ENCODE results near the gene LONRF2. TPM values are rescaled to one million over a fixed set of nuclear protein-coding genes. Genes with fewer than 3 reads are reported as not detected.

Gene LONRF2
- total RNA-seq, 1 donor from 2014 or later: 0.45 TPM

DNA sequence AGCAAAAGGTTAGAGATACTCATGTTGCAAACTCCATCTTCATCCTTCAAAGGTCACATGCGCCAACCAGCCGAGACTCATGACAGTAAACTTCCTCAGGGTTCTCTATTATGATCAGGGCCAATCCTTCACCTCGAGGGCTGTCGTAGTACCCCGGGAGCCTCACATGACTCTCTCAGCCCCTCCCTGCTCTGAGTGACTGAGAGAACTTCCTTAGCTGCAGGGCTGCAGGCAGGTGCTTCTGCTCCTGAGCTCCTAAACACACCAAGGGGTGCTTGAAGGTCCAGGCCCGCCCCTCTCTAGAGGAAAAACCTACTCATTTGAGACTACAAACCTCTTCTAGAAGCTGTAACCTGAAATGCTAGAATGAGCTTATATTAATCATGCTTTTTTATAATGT lies 48.2 kb downstream of the LONRF2 start:
- H2AFZ ChIP-seq (ENCODE audit: low read depth, low read length): no peak overlapping the region
- no peak for DNase-seq (ENCODE audit: low read depth)

DNA sequence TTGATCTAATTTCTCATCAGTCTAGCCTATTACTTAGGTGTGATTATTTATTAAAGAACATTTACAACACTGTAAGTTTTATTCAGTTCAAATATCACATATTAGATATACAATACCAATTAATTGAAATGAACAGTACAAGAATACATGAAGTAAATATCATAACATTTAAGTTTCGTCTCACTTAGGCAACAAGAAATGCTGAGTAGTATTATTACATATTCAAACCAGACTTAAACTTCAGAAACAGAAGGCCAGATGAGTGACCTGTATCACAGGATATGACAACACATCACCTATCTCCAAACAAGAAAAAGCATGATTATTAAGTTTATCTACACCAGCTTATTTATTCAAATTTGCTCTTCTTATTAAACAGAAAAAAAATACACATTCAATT lies 48.9 kb downstream of the LONRF2 start:
- no peaks in the 10 kb centered on the region for H3K27me3 ChIP-seq (ENCODE audit: insufficient read depth, low read length)
- DNase-seq (ENCODE audit: low read depth) (no peak), FAIRE-seq (no peak)
- Mint-ChIP-seq H3K9me3 (ENCODE audit: unreplicated experiment) (peaks cover 5% of the 10 kb centered on the region), H3K4me1 (ENCODE audit: low read depth, unreplicated experiment) (no peaks in the 10 kb centered on the region), H3K4me3 (ENCODE audit: unreplicated experiment) (no peak overlapping the region), H3K36me3 (ENCODE audit: low read depth, unreplicated experiment) (peaks cover 3% of the 10 kb centered on the region), H3K27me3 (ENCODE audit: low read depth, unreplicated experiment) (peaks cover 11% of the 10 kb centered on the region), H3K27ac (ENCODE audit: unreplicated experiment) (no peak overlapping the region)
- H4K20me1 ChIP-seq (ENCODE audit: insufficient read depth, low read length): no peaks in the 10 kb centered on the region
- H3K4me2 ChIP-seq (ENCODE audit: low read length): no peak overlapping the region
- H3K36me3 ChIP-seq (ENCODE audit: insufficient read depth, low read length): no peaks in the 10 kb centered on the region
- no peak overlapping the region for H3K4me3 ChIP-seq (ENCODE audit: insufficient read depth, low read depth, low read length)
- no peaks in the 10 kb centered on the region for H3K4me1 ChIP-seq (ENCODE audit: insufficient read depth, low read length)
- no peak overlapping the region for H2AFZ ChIP-seq (ENCODE audit: low read depth, low read length)
- no peaks in the 10 kb centered on the region for H3K9me3 ChIP-seq (ENCODE audit: insufficient read depth, low read depth, low read length)
- H3K9ac ChIP-seq (ENCODE audit: low read length): no peak overlapping the region
- no peak for TF ChIP-seq EZH2 (IDR thresholded peaks at IDR 0.05; ENCODE audit: insufficient read depth, low read length)
- TF ChIP-seq, protein P1, sequence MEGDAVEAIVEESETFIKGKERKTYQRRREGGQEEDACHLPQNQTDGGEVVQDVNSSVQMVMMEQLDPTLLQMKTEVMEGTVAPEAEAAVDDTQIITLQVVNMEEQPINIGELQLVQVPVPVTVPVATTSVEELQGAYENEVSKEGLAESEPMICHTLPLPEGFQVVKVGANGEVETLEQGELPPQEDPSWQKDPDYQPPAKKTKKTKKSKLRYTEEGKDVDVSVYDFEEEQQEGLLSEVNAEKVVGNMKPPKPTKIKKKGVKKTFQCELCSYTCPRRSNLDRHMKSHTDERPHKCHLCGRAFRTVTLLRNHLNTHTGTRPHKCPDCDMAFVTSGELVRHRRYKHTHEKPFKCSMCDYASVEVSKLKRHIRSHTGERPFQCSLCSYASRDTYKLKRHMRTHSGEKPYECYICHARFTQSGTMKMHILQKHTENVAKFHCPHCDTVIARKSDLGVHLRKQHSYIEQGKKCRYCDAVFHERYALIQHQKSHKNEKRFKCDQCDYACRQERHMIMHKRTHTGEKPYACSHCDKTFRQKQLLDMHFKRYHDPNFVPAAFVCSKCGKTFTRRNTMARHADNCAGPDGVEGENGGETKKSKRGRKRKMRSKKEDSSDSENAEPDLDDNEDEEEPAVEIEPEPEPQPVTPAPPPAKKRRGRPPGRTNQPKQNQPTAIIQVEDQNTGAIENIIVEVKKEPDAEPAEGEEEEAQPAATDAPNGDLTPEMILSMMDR (IDR thresholded peaks at IDR 0.05; ENCODE audit: insufficient read depth, low read depth, low read length): no peak
- H3K27ac ChIP-seq (ENCODE audit: low read depth, low read length): no peak overlapping the region
- H3K79me2 ChIP-seq (ENCODE audit: insufficient read depth, low read length): no peaks in the 10 kb centered on the region

More for the DNA sequence above, 48.2 kb downstream of the LONRF2 start:
- H3K4me3 ChIP-seq (ENCODE audit: insufficient read depth, low read depth, low read length): no peak overlapping the region
- H3K4me1 ChIP-seq (ENCODE audit: insufficient read depth, low read length): no peaks in the 10 kb centered on the region
- no peaks in the 10 kb centered on the region for H3K36me3 ChIP-seq (ENCODE audit: insufficient read depth, low read length)
- no peaks in the 10 kb centered on the region for H3K9me3 ChIP-seq (ENCODE audit: insufficient read depth, low read depth, low read length)
- no peak for TF ChIP-seq EZH2 (IDR thresholded peaks at IDR 0.05; ENCODE audit: insufficient read depth, low read length)
- TF ChIP-seq, protein P1 (IDR thresholded peaks at IDR 0.05; ENCODE audit: insufficient read depth, low read depth, low read length): no peak
- H3K27ac ChIP-seq (ENCODE audit: low read depth, low read length): no peak overlapping the region
- FAIRE-seq: no peak
- H3K27me3 ChIP-seq (ENCODE audit: insufficient read depth, low read length): no peaks in the 10 kb centered on the region
- no peak overlapping the region for H3K4me2 ChIP-seq (ENCODE audit: low read length)
- Mint-ChIP-seq H3K27me3 (ENCODE audit: low read depth, unreplicated experiment) (peaks cover 9% of the 10 kb centered on the region), H3K36me3 (ENCODE audit: low read depth, unreplicated experiment) (peaks cover 3% of the 10 kb centered on the region), H3K9me3 (ENCODE audit: unreplicated experiment) (peaks cover 5% of the 10 kb centered on the region), H3K4me1 (ENCODE audit: low read depth, unreplicated experiment) (peaks cover 1% of the 10 kb centered on the region), H3K27ac (ENCODE audit: unreplicated experiment) (no peak overlapping the region), H3K4me3 (ENCODE audit: unreplicated experiment) (no peak overlapping the region)
- no peaks in the 10 kb centered on the region for H4K20me1 ChIP-seq (ENCODE audit: insufficient read depth, low read length)
- no peak overlapping the region for H3K9ac ChIP-seq (ENCODE audit: low read length)
- no peaks in the 10 kb centered on the region for H3K79me2 ChIP-seq (ENCODE audit: insufficient read depth, low read length)

DNA sequence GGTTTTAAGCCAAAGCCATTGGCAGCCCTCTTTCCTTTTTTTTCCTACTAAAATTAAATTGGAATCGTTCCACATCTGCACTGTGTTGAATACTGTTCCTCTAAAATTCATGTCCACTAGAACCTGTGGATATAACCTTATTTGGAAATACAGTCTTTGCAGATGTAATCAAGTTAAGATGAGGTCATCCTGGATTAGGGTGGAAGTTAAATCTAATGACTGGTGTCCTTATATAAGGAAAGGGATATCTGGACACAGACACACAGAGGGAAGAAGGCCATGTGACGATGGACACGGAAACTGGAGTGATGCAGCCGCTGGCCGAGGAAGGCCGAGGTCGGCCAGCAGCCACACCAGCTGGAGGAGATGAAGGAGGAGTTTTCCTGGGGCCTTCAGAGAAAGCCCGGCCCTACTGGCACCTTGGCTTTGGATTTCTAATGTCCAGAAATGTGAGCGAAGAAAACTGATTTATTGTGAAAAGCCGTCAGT lies 49.4 kb downstream of the LONRF2 start:
- Histone ChIP-seq H3K9ac (ENCODE audit: low read length) (no peak overlapping the region), H3K27me3 (ENCODE audit: insufficient read depth, low read length) (no peaks in the 10 kb centered on the region), H2AFZ (ENCODE audit: low read depth, low read length) (no peak overlapping the region), H4K20me1 (ENCODE audit: insufficient read depth, low read length) (no peaks in the 10 kb centered on the region), H3K27ac (ENCODE audit: low read depth, low read length) (no peak overlapping the region), H3K79me2 (ENCODE audit: insufficient read depth, low read length) (no peaks in the 10 kb centered on the region), H3K4me1 (ENCODE audit: insufficient read depth, low read length) (no peaks in the 10 kb centered on the region), H3K4me3 (ENCODE audit: insufficient read depth, low read depth, low read length) (no peak overlapping the region), H3K36me3 (ENCODE audit: insufficient read depth, low read length) (no peaks in the 10 kb centered on the region), H3K4me2 (ENCODE audit: low read length) (no peak overlapping the region), H3K9me3 (ENCODE audit: insufficient read depth, low read depth, low read length) (no peaks in the 10 kb centered on the region)
- Mint-ChIP-seq H3K27ac (ENCODE audit: unreplicated experiment) (no peak overlapping the region), H3K4me1 (ENCODE audit: low read depth, unreplicated experiment) (no peaks in the 10 kb centered on the region), H3K36me3 (ENCODE audit: low read depth, unreplicated experiment) (peaks cover 3% of the 10 kb centered on the region), H3K27me3 (ENCODE audit: low read depth, unreplicated experiment) (peaks cover 8% of the 10 kb centered on the region), H3K4me3 (ENCODE audit: unreplicated experiment) (no peak overlapping the region), H3K9me3 (ENCODE audit: unreplicated experiment) (peaks cover 5% of the 10 kb centered on the region)
- FAIRE-seq (no peak), DNase-seq (ENCODE audit: low read depth) (no peak)
- TF ChIP-seq, protein P1 (IDR thresholded peaks at IDR 0.05; ENCODE audit: insufficient read depth, low read depth, low read length): no peak
- no peak for TF ChIP-seq EZH2 (IDR thresholded peaks at IDR 0.05; ENCODE audit: insufficient read depth, low read length)

Data from astrocyte (in vitro differentiated cells and primary cell).